Measurements from ENCODE around the gene OBI1. TPM values are rescaled to one million over a fixed set of nuclear protein-coding genes. Genes with fewer than 3 reads are reported as not detected.

The OBI1 gene
- total RNA-seq, 1 experiment from 2014 or later = 16.3 TPM

- no peak for DNase-seq (ENCODE audit: low read depth)
Observed at GRCh38 chr13:78587395-78587794, 71.6 kb downstream of the OBI1 start.

- DNase-seq (ENCODE audit: low read depth) = no peak
Observed at GRCh38 chr13:78586706-78587105, 72.2 kb downstream of the OBI1 start.

GRCh38 chr13:78576261-78576660, 82.7 kb downstream of the OBI1 start:
- DNase-seq (ENCODE audit: low read depth) = no peak

GRCh38 chr13:78572459-78572858, 86.5 kb downstream of the OBI1 start:
- DNase-seq (ENCODE audit: low read depth) = no peak

- no peak for DNase-seq (ENCODE audit: low read depth)
Observed at GRCh38 chr13:78569029-78569428, 89.9 kb downstream of the OBI1 start.

GRCh38 chr13:78566631-78567030, 92.3 kb downstream of the OBI1 start:
- no peak for DNase-seq (ENCODE audit: low read depth)

Other genes starting within 250 kb of the OBI1 start
- 0.10 TPM in 1 of 2 replicates, not detected in the other for gene POU4F1, start 55.6 kb downstream of the OBI1 start, total RNA-seq (2014; rRNA removed; shearing (Covaris generic))

All from RPMI7951 (cell line).